Ovary (tissue), 9 donors: Measurements from ENCODE around the gene HPSE2. TPM values are rescaled to one million over a fixed set of nuclear protein-coding genes. Genes with fewer than 3 reads are reported as not detected.

ENCODE experiments used
- DNase-seq, 5 donors: peaks; one replicate each; pipeline ENCODE4 v3.0.0-alpha.2; 2019 to 2020
- H3K27ac ChIP-seq, 2 donors: fragments of 200-600 bp; one replicate each; pipeline versions ENCODE4 v1.5.1 to v1.8.0; 2019 to 2022
- H3K27me3 ChIP-seq: fragments of 200-600 bp; one replicate; pipeline ENCODE4 v1.8.0; 2022
- H3K36me3 ChIP-seq: fragments of 200-600 bp; sonication (generic); one replicate; pipeline ENCODE4 v1.5.1; 2019
- H3K4me1 ChIP-seq: one replicate; pipeline ENCODE4 v1.8.1; 2013; ENCODE audit warnings: mild to moderate bottlenecking, moderate library complexity; ENCODE audit not compliant: insufficient read depth
- H3K4me3 ChIP-seq: fragments of 200-600 bp; sonication (generic); one replicate; pipeline ENCODE4 v1.5.1; 2017
- H3K9me3 ChIP-seq, 2 donors: fragments of 200-600 bp in 1 of 2; sonication (generic) in 1 of 2; one replicate each; pipeline versions ENCODE4 v1.5.1 to v1.8.1; 2013 to 2019; ENCODE audit warnings: mild to moderate bottlenecking in 1 of 2, moderate library complexity in 1 of 2
- EP300 ChIP-seq: sonication (generic); formaldehyde crosslinking; IDR thresholded peaks from one replicate; pipeline ENCODE4 v1.6.1; 2017; ENCODE audit warnings: antibody characterized with exemption
- POLR2A ChIP-seq: fragments of 450-650 bp; IDR thresholded peaks from one replicate; pipeline ENCODE4 v1.6.1; 2017; ENCODE audit warnings: antibody characterized with exemption, mild to moderate bottlenecking, moderate library complexity
- WGBS, 3 donors: extraction: QIAGEN DNeasy Blood & Tissue Kit in 1 of 3; methylation state at CpG; one replicate each; pipeline versions ENCODE4 v1.1.5 to v1.1.7; 2013 to 2017; 5-methylcytosine and 5-hydroxymethylcytosine counted together
- intact Hi-C, 4 donors: fragments of 100-400 bp; cut with DNase I; formaldehyde crosslinking; loops; one replicate each; pipeline versions ENCODE4 v1.11.0 to v1.15.1; 2022 to 2023
- polyA plus RNA-seq, 2 donors: library from polyadenylated mRNA; stranded (reverse); fragments of 200-250 nt in 1 of 2; fragments of 350-450 nt in 1 of 2; fragmentation: Illumina TruSeq in 1 of 2; extraction: RNeasy Lipid Tissue Mini Kit (QIAGEN cat#74804) in 1 of 2; gene quantifications; one replicate each; pipeline ENCODE4 v1.2.3, GENCODE V29; 2013 to 2014
- total RNA-seq, 7 donors: library from RNA; depleted of rRNA in 2 of 7; stranded (reverse); fragments of >200 nt in 2 of 7; fragmentation: NEBNext Ultra II Directional in 3 of 7; extraction: Animal tissue kit (Norgen Biotek cat#: 25700) in 3 of 7; gene quantifications; one replicate each; pipeline versions ENCODE4 v1.1.0 to v1.2.4, GENCODE V29; 2016 to 2023
- TF ChIP-seq, protein P1 (sequence below), 3 donors: fragments of 450-650 bp in 2 of 3; fragments of 200-600 bp in 1 of 3; IDR thresholded peaks; one replicate each; pipeline versions ENCODE4 v1.5.1 to v1.8.0; 2016 to 2022; ENCODE audit warnings: antibody characterized with exemption in 3 of 3, mild to moderate bottlenecking in 1 of 3
- donor health status: DM: no; HTN: no; CAD: no; lungs with moderate emphysema.
- donor health status: DM: no; HTN: no; CAD: no.
- donor health status: Bipolar disorder and iron deficiency.
- donor health status: DM: yes; HTN: yes; CAD: no.
- donor health status: DM: no; HTN: no; CAD: no.
- donor health status: DM: yes; HTN: yes; CAD: no.

Gene HPSE2
- total and polyA plus RNA-seq, 9 donors: 0.07 to 1.2 (median 0.12) TPM; not detected in 4

DNA sequence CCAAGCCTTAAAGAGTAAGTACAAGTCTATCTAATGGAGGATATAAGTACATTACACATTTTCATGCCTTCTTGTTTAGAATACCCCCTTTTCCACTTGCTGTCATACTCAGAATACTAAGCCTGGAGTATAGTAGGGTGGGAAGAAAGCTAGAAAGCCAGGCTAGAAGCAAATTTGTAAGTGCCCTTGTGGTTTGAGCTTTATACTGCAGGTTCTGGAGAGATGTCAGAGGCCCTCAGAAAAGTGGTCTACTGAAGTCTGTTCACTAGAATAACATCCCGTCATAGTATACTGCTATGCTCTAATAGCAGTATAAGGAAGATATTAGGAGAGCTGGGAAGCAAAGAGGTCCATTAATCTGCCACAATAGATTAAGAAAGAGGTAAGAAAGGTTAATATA, 62.7 kb downstream of the HPSE2 start:
- DNase-seq: no peak
- Histone ChIP-seq H3K4me3 (no peak overlapping the region), H3K9me3 (no peaks in the 10 kb centered on the region), H3K27ac (no peak overlapping the region), H3K27me3 (no peaks in the 10 kb centered on the region), H3K36me3 (no peaks in the 10 kb centered on the region), H3K4me1 (no peaks in the 10 kb centered on the region)
- 86 to 93% (median 89%) methylated on average over 1 of the region's 1 CpG for WGBS, 3 donors
- intact Hi-C loops: no loop called here
- no peak for TF ChIP-seq POLR2A
- TF ChIP-seq, protein P1, sequence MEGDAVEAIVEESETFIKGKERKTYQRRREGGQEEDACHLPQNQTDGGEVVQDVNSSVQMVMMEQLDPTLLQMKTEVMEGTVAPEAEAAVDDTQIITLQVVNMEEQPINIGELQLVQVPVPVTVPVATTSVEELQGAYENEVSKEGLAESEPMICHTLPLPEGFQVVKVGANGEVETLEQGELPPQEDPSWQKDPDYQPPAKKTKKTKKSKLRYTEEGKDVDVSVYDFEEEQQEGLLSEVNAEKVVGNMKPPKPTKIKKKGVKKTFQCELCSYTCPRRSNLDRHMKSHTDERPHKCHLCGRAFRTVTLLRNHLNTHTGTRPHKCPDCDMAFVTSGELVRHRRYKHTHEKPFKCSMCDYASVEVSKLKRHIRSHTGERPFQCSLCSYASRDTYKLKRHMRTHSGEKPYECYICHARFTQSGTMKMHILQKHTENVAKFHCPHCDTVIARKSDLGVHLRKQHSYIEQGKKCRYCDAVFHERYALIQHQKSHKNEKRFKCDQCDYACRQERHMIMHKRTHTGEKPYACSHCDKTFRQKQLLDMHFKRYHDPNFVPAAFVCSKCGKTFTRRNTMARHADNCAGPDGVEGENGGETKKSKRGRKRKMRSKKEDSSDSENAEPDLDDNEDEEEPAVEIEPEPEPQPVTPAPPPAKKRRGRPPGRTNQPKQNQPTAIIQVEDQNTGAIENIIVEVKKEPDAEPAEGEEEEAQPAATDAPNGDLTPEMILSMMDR (IDR thresholded peaks at IDR 0.05): no peak
- no peak for TF ChIP-seq EP300

DNA sequence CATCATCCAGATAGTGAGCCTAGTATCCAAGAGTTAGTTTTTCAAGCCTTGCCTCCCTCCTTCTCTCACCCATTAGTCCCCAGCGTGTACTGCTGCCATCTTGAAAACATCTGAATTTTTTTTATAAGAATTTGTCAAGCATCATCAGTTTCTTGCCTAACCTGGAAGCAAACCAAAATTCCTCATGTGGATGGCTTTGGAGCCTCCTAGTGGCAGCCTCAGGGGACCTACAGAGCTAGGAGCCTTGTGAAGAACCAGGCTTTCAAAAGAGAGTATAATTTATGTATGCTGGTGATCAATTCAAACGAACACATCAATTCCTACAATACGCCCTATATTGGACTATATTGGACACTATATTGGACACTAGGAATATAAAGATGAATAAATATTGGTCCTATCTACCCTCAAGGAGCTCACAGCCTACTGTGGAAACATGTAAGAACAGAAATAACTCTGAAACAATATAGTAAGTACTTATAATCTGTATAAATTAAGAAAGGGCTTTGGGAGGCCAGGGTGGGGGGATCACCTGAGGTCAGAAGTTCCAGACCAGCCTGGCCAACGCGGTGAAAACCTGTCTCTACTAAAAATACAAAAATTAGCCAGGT, 63.4 kb downstream of the HPSE2 start:
- H3K27ac ChIP-seq: no peak overlapping the region
- no peak for DNase-seq
- intact Hi-C loops: no loop called here
- H3K27me3 ChIP-seq: no peaks in the 10 kb centered on the region
- no peaks in the 10 kb centered on the region for H3K36me3 ChIP-seq
- TF ChIP-seq, protein P1 (IDR thresholded peaks at IDR 0.05): no peak
- no peak for TF ChIP-seq EP300
- no peak for TF ChIP-seq POLR2A
- no peaks in the 10 kb centered on the region for H3K4me1 ChIP-seq
- no peak overlapping the region for H3K4me3 ChIP-seq
- 34 to 46% (median 42%) methylated on average over 5 of the region's 5 CpGs for WGBS, 3 donors
- no peaks in the 10 kb centered on the region for H3K9me3 ChIP-seq

DNA sequence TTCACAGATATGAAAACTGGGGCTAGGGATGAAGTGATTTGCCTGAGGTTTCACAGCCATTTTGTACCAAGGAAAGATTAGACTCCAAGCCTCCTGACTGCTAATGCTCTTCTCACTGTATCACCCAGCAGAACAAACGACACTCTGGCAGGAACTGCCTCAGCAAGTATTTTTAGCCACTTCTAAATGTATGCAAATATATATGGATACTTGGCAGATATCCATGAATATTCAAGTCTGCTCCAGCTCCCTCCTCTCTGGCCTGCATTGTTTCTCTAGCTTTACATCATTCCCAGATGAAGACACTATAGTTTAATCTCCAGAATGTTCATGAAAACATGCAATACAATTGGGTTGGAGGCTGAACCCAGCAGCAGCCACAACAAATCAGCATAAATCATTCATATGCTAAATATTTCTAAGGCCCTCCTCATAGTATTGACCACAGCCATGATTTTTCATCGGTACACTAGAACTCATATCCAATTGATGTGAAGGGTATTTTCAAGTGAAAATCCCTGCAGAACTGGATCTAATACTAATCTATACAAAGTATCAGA, 65.5 kb downstream of the HPSE2 start:
- no peaks in the 10 kb centered on the region for H3K27me3 ChIP-seq
- no peaks in the 10 kb centered on the region for H3K4me1 ChIP-seq
- H3K4me3 ChIP-seq: no peak overlapping the region
- no peaks in the 10 kb centered on the region for H3K9me3 ChIP-seq
- TF ChIP-seq POLR2A (no peak), EP300 (no peak)
- TF ChIP-seq, protein P1 (IDR thresholded peaks at IDR 0.05): no peak
- H3K27ac ChIP-seq: no peak overlapping the region
- WGBS, 3 donors: 38 to 46% (median 41%) methylated on average over 2 of the region's 2 CpGs
- DNase-seq: no peak
- intact Hi-C loops: no loop called here
- H3K36me3 ChIP-seq: no peaks in the 10 kb centered on the region

DNA sequence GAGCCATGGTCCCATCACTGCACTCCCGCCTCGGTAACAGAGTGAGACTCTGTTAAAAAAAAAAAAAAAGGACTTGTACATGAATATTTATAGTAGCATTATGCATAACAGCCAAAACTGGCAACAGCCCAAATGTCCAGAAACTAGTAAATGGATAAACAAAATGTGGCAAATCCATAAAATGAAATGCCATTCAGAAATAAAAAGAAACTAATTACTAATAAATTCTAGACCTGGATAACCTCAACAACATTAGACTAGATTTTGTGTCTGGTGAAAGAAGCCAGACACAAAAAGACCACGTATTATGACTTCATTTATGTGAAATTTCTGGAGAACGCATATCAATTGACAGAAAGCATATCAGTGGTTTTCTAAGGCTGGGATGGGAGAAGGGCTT, 74.5 kb downstream of the HPSE2 start:
- no peaks in the 10 kb centered on the region for H3K36me3 ChIP-seq
- intact Hi-C loops: no loop called here
- H3K27me3 ChIP-seq: no peaks in the 10 kb centered on the region
- no peak overlapping the region for H3K4me3 ChIP-seq
- TF ChIP-seq EP300 (no peak), POLR2A (no peak)
- TF ChIP-seq, protein P1 (IDR thresholded peaks at IDR 0.05): no peak
- H3K4me1 ChIP-seq: no peaks in the 10 kb centered on the region
- WGBS, 3 donors: 17 to 35% (median 24%) methylated on average over 4 of the region's 4 CpGs
- no peak overlapping the region for H3K27ac ChIP-seq
- no peak for DNase-seq
- no peaks in the 10 kb centered on the region for H3K9me3 ChIP-seq
